Middle frontal gyrus (tissue), 1 donor: ENCODE measurements around the gene HHIPL1.

ENCODE experiments used
- DNase-seq: peaks from one replicate; pipeline ENCODE4 v3.0.0-alpha.2; 2015; ENCODE audit warnings: low spot score; ENCODE audit errors: extremely low spot score

Gene HHIPL1

DNA sequence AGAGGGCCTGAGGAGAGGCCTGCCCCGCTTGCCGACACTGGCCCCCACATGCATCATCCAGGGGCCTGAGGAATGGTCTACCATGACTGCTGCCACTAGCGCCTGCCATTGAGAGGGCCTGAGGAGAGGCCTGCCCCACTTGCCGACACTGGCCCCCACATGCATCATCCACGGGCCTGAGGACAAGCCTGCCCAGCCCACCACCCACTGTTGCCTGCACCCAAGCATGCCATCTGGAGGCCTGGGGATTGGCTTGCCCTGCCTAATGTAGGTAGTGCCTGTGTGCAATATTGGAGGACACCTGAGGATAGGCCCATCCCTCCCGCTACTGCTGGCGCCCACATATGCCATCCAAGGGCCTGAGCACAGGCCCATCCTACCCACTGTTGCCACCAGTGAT is 63.5 kb downstream of the HHIPL1 start:
- no peak for DNase-seq

DNA sequence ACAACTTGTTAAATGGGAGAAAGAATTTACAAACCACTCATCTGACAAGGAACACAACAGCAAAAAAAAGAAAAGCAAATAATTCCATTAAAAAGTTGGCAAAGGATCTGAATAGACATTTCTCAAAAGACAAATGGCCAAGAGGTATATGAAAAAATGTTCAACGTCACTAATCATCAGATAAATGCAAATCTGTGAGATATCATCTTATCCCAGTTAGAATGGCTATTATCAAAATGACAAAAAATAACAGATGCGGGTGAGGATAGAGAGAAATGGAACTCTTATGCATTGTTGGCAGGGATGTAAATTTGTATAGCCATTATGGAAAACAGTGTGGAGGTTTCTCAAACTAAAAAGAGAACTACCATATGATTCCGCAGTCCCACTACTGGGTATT is 69.0 kb downstream of the HHIPL1 start:
- no peak for DNase-seq

DNA sequence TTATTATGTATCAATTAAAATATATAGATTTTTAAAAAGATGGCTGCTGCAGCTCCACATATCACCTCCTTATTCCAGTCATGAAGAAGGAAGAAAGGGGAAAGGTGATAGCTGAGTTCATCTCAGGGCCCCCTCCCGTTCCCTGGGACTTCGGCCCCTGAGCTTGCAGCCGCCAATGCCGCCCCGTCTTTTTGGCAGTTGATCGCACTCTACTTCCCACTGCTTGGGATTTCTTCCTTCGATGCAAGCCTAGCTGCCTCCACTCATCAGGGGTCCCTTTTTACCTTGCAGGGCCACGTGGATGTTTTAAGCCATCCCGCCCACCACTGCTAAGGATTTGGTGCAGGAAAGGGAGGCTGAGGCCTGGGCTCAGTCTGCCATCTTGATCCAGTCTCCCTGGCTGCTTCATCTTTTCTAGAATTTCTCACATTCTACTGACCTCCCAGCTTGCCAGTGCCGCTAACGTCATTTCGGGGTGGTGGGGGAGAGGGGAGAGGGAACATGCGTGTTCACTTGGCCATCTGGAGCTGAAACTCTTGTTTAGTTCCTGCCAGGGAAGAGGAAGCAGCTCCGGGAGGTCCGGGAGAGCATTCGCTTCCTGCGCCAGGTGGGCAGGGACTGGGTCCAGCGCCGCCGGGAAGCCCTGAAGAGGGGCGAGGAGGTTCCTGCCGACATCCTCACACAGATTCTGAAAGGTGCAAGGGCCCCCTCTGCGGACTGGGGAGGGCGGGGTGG is 70.5 kb downstream of the HHIPL1 start:
- DNase-seq: no peak

DNA sequence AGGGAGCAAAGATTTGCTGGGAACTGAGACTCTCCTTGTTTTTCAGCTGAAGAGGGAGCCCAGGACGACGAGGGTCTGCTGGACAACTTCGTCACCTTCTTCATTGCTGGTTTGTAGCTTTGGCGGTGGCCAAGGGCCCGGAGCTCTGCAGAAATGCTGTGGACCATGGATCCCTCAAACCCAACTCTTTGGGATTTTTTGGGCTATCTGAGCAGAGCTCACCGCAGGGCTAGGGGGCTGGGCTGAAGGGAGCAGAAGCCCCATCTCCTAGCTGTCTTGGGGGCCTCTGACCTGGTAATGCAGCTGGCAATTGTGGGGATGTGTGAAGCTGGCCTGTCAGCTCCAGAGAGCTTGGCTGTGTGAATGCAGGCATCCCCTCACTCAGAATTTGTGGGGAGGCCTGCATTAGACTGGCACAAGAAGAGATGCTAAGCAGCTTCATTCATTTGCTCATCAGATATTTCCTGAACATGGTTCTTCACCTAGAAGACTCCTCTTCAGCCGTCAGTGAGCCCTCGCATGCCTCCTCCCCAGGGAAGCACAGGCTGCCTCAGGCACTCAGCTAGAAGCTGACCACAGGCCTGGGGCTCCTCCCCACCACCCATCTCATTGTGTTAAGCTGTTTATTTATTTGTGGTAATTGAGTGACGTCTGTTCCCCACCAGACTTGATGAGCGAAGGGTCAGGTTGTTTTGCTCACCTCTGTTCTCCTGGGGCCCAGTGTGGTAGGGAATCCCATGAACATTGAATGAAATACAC is 71.3 kb downstream of the HHIPL1 start:
- DNase-seq: no peak

DNA sequence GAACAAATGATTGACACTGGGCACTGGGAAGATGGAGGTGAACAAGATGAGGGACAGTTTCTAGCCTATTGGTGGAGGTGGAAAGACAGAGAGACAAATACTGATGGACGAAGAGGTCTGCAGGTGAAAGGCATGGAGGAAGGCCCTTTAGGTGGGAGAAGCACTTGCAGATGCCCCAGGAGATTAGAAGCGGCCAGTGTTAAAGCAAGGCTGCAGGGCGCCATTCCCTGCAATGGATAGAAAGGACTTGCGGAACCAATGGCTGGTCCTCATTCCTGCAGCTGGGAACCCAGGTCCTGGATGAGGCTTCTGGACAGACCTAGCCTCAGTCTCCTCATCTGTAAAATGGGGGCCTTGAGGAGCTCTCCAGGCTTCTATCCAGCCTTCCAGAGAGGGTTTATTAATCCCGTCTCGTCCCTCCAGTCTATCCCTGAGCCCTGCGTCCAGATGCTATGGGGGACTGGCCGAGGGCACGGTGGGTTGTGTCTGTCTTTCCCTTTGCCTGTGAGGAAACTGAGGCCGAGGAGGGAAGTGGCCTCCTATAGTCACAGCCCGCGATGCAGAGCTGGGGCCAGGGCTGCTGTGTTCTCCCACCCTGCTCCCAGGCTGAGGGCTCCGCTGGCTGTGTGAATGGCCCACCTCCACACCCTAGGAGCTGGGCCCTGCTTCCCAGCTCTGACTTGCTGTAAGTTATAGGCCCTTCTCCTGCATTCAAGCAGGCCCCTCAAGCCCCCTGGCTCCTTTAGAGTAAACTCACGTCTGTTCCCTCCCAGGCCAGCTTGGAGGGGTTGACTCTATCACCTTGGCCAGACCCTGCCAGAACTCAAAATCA is 72.1 kb downstream of the HHIPL1 start:
- DNase-seq: no peak

DNA sequence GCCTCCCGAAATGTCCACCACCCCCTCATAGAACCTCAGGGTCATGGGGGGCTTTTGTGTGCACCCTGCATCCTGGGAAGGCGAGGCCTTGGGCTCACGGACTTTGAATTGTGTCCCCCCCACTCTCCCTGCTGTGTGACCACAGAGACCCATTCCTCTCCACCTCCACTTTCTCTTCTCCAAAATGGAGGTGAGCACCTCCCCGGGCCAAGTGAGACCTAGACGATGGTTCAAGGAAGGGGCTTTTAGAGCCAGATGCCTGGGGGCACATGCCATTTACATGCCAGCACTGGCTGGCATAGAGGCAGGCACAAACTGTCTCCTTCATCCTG is 72.7 kb downstream of the HHIPL1 start:
- DNase-seq: no peak

DNA sequence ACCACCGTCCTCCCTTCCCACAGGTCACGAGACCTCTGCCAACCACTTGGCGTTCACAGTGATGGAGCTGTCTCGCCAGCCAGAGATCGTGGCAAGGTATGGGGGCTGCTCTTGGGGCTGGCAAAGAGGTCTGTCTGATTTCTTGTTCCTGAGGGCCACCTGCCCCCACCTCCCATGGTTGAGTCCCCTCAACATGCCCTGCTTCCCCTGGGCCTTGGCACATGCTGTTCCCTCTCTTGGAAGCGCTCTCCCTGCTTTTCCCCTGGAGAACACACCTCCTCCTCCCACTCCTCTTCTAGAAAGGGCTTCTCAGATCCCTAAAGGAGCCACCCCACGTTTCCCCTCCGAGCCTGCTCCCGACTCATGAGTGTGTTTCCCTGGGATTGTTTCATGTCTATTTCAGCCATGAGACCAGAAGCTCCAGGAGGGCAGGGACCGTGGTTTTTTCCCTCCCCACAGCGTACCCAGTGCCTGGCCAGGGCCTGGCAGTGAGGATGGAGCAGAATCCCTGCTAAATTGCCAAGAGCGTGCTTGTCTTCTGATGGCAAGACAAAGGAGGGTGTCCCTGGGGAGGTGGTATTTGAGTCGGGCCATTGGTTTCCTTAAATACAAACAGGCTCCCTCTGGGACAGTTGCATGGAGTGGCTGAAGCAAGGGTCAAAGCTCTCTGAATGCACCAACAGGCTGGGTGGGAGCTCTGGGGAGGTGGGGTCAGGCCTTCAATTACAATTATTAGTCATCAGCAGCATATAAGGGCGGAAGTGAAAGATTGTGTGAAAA is 73.3 kb downstream of the HHIPL1 start:
- DNase-seq: no peak

DNA sequence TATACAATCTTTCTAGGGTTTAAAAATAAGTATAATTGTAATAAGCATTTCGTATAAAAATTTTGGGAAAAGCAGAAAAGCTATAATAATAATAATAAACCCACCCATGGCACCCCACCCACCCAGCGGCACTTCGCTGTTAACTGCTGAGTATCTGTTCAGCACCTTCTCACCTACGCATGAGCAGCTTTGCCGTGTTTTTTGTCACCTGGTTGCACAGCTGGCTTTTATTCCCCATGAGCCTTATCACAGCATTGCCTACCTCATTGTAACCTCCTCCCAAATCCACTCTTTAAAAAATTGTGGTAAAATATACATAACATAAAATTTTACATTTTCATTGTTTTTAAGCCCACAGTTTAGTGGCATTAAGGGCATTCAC is 73.9 kb downstream of the HHIPL1 start:
- no peak for DNase-seq

DNA sequence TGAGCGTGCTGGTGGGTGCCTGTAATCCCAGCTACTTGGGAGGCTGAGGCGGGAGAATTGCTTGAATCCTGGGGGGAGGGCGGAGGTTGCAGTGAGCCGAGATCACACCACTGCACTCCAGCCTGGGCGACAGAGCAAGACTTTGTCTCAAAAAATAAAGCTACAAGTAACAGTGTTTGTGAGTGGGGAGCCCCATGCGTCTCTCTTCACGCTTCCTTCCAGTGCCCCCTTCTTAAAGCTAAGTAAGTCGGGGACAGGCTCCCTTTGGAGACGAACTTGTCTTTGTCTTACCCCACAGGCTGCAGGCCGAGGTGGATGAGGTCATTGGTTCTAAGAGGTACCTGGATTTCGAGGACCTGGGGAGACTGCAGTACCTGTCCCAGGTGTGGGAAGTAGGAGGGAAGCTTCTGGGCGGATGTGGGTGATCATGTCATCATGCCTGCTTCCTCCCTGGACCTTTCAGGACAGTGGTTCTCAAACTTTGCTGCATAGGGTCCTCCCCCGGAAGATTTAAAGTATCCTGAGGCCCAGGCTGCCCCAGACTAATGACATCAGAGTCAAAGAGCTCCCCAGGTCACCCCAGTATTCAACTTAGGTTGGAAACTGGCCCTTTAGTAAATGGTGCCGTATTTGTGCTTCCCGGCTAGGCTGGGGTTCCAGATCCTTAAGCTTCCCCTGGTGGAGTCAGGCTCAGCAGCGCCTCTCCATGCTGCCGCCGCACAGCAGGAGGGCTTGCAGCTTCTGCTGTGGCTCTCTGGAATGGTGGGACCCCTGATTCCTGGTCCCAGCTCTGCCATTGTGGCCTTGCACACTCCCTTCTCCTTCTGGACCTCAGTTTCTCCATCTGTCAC is 76.2 kb downstream of the HHIPL1 start:
- DNase-seq: no peak

DNA sequence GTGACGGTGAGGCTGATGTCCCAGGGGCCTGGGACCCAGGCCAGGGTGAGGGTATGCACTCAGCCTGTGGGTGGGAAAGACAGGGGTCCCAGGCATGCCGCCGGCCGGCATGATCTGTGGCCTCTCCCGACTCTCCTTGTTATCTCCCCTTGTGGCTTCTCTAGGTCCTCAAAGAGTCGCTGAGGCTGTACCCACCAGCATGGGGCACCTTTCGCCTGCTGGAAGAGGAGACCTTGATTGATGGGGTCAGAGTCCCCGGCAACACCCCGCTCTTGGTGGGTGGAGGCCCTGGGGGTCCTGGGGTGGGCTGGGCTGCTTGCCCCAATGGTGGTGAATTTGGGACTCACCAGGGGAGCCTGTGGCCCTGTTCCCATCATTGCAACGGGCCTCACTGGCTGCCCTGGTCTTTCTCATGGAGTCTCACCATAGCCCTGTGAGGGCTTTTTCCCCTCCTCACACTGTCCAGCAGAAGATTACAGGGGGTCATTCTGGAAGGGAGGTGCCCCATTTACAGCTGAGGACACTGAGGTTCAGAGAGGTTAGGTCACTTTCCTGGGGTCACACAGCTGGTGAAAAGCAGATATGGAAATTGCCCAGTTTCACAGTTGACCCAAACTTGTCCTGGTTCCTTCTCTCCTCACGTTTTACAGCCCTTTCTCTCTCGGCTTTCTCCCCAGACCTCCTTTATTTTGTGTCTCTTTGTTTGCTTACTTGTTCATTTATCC is 77.0 kb downstream of the HHIPL1 start:
- no peak for DNase-seq

DNA sequence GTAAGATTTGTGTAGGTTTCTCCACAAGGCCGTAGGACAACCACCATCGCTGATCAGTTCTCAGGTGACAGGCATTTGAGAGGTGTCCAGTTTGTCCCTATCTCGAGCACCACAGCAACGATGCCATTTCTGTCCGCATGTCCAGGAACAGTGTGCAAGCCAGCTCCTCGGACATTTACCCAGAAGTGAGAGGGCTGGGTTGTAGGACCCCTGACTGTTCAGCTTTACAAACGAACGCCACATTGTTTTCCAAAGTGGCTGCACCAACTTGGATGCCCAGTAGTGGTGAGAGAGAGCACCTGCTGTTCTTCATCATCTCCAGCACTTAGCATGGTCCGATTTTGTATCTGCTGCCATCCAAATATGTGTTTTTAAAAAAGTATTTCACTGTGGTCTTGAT is 77.8 kb downstream of the HHIPL1 start:
- DNase-seq: no peak

DNA sequence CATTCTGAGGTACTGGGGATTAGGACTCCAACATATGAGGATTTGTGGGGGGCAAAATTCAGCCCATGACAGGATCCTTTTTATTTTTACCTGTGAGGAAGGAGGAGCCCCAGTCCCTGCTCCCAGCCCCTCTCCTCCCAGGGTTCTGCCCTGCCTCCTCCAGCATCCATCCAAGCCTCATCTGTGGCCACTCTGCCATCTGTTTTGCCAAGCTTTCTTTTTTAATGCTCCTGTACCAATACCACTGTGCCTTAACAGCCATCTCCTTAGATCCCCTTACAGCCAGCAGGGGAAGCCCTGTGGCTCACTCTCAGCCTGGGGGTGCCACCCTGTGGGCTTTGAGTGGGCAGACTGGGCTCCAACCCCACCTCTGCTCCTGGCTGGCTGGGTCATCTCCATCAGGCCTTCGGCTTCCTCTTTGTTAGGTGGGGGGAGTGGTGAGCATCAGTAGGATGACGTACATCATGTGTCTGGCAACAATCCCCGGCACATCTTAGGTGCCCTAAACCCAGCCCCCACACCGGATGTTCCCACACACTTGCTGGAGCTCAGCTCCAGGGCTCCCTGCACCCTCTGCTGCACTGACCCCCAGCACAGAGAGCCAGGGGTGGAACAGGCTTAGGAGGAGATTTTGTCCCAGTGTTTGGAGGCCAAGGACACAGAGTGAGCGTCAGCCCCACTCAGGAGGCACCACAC is 79.4 kb downstream of the HHIPL1 start:
- DNase-seq: no peak

DNA sequence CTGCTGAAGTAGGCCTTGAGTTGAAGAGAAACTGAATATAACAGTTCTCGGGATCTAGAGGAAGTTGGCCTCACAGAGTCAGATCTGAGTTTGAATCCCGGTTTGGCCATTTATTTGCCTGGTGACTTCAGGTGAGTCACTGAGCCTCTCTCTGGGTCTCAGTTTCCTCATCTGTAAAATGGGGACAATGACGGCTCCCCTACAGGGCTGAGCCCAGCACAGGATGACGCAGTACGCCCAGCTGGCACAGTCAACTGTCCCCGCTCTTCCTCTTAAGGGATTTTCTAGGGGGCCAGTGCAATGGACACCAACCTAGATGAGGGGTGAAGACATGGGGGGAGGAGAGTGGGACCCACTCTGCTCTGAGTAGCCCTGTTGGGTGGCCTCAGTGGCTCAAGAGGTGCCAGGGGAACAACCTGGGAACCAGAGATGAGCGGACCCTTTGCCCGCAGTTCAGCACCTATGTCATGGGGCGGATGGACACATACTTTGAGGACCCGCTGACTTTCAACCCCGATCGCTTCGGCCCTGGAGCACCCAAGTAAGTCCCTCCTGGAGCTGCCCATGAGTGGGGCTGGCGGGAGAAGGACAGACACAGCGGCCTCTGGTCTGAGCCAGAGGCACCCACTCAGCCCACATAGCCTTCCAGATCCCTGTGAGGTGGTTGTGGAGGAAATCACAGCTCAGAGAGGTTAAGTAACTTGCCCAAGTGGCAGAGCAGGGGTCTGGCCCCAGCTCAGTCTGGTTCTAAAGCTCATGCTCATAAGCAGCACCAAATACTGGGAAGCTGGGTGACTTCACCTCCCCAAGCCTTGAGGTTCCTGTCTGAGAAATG is 80.2 kb downstream of the HHIPL1 start:
- no peak for DNase-seq

DNA sequence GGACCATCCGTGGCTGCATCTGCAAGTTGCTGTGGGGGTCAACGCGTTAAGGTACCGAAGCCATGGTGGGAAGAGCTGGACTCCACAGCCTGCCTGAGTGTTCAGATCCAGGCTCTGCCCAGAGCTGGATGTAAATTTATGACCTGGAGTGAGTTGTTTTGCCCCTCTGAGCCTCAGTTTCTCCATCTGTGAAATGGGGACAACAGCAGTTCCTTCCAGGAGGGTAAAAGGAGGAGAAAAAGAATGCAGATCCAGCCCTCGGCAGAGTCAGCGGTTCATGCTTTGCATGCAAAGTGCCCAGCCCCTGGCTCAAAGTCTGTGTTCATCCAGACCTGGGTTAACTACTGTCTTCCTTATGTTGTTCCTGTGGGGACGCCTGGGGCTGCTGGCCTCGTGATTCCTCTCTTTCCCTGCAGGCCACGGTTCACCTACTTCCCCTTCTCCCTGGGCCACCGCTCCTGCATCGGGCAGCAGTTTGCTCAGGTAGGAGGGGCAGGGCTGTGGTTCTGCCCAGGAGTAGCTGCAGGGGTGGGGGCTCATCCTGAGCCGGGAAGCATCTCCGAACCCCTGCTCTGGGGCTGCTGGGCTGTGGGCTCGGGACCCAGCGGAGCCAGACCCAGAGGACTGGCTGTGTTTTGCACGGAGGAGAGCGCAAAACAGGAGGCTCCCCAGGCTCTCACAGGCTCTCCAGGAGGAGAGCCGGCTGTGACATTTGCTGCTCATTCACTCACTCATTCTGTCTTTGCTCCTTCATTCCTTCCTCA is 81.0 kb downstream of the HHIPL1 start:
- DNase-seq: no peak

DNA sequence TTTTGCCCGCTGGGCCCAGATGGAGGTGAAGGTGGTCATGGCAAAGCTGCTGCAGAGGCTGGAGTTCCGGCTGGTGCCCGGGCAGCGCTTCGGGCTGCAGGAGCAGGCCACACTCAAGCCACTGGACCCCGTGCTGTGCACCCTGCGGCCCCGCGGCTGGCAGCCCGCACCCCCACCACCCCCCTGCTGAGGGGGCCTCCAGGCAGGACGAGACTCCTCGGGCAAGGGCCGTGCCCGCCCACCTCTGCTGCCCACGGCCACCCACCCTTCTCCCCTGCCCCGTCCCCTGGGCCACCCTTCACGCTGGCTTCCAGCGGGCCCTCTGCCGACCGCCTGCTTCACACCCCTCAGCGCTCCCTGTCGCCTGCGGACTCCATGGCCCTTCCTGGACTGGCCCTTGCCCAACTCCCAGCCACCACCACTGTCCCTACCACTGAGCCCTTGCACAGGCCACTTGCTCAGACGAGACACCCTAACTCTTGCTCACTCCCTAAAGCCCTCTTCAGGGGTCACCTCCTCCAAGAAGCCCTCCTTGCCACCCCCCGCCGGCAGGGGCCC is 81.7 kb downstream of the HHIPL1 start:
- DNase-seq: no peak

DNA sequence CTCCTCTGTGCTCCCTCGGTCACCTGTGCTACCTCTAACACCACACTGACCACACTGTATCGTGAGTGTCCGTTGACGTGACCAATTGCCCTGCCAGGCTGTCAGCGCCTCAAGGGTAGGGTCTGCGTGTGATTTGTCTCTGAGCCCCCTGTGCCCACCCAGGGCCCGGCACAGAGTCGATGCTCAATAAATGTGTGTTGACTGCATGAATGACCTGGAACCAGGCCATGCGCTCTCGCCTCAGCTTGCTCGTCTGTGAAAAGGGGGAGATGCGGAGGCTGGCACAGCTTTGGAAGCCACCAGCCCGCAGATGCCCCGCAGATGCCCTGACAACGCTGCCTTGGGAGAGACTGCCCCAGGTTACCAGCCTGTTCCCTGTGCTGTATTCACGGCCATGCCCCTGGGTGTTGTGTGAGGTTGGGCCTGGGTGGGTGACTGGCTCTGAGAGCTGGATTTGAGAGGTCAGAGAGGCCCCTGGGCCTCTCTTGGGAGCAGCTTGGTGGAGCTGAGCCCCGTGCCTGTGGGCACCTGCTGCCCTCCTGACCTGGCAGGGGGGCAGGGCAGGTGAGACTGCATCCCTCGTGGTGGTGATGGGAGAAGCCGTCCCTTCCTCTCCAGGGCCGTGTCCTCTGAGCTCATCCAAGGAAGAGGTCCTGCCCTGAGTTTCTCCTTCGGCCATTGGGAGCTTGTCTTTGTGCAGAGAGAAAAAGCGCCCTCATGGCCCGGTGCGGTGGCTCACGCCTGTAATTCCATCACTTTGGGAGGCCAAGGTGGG is 82.4 kb downstream of the HHIPL1 start:
- DNase-seq: no peak
